PFSK-1 (cell line): ENCODE measurements around the gene NPY5R.

Source experiments
- FOXP2 ChIP-seq: optimal IDR thresholded peaks from 2 replicates; pipeline ENCODE3; 2011; ENCODE audit warnings: borderline replicate concordance, control low read depth, inconsistent platforms; ENCODE audit not compliant: insufficient read depth; ENCODE audit errors: extremely low read length, extremely low read depth
- POLR2AphosphoS5 ChIP-seq: IDR thresholded peaks from 2 replicates; pipeline ENCODE4 v1.6.1; 2012; ENCODE audit warnings: low read depth, mild to moderate bottlenecking, control low read depth, low read length, moderate library complexity
- SIN3A ChIP-seq: IDR thresholded peaks from 2 replicates; pipeline ENCODE4 v1.6.1; 2012; ENCODE audit warnings: mild to moderate bottlenecking, low read length, moderate library complexity, borderline replicate concordance; ENCODE audit not compliant: insufficient read depth
- TAF1 ChIP-seq: IDR thresholded peaks from 2 replicates; pipeline ENCODE4 v1.6.1; 2012; ENCODE audit warnings: low read length, control low read depth, borderline replicate concordance; ENCODE audit not compliant: insufficient read depth
- TF ChIP-seq, protein P1 (sequence below), 2 experiments: IDR thresholded peaks; 2 replicates each; pipeline versions ENCODE4 v1.6.1 to v1.8.0; 2011 to 2012; ENCODE audit warnings: low read depth in 2 of 2, low read length in 2 of 2, control low read depth in 1 of 2, inconsistent platforms in 1 of 2, mild to moderate bottlenecking in 1 of 2, moderate library complexity in 1 of 2; ENCODE audit not compliant: insufficient read depth in 1 of 2

Gene NPY5R

DNA sequence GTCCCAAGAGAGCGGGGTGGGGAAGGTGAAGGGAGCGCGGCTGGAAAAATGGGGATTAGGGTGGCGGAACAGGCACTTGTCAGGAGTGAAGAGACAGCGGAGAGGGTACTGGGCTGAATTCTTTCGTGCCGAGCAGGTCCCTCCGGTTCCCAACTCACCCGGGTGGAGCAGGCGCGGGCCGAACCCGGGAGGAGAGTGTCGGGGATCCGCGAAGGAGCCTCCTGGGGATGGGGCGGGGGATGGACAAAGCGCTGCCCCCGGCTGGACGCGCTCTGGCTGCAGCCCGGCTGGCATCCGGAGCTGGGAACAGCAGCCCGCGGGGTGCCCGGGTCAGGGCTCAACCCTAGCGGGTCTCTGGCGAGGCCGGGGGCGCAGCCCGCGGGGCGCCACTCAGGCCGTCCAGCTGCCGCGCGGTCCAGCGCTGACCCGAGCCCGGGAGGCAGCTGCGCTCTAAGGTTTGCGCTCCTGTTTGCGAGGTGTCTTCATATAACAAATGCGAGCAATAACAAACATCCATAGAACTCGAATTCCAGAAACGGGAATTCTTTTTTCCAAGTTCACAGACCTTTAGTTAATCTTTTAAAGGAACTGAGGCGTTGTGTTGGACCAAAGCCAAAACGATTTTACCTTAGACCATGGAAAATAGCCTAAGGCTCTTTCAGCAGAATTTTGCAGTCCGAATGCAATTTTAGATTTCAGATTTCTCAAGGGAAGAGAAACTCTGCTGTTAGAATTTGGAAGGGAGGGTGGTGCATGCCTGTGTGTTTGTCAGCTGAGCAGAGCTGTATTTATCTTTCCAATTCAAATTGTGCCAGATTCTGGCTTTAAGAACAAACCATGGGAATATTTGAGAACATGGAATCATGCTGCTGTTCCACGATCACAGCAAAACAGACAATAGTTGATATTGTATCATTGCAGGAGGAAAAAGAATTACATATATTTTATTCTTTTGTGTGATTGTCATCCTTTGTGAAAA, 744 bp downstream of the NPY5R start:
- TF ChIP-seq, protein P1, sequence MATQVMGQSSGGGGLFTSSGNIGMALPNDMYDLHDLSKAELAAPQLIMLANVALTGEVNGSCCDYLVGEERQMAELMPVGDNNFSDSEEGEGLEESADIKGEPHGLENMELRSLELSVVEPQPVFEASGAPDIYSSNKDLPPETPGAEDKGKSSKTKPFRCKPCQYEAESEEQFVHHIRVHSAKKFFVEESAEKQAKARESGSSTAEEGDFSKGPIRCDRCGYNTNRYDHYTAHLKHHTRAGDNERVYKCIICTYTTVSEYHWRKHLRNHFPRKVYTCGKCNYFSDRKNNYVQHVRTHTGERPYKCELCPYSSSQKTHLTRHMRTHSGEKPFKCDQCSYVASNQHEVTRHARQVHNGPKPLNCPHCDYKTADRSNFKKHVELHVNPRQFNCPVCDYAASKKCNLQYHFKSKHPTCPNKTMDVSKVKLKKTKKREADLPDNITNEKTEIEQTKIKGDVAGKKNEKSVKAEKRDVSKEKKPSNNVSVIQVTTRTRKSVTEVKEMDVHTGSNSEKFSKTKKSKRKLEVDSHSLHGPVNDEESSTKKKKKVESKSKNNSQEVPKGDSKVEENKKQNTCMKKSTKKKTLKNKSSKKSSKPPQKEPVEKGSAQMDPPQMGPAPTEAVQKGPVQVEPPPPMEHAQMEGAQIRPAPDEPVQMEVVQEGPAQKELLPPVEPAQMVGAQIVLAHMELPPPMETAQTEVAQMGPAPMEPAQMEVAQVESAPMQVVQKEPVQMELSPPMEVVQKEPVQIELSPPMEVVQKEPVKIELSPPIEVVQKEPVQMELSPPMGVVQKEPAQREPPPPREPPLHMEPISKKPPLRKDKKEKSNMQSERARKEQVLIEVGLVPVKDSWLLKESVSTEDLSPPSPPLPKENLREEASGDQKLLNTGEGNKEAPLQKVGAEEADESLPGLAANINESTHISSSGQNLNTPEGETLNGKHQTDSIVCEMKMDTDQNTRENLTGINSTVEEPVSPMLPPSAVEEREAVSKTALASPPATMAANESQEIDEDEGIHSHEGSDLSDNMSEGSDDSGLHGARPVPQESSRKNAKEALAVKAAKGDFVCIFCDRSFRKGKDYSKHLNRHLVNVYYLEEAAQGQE (IDR thresholded peaks at IDR 0.05; ENCODE audit: insufficient read depth in 1 of 2, low read depth in 2 of 2, low read length in 2 of 2) = no peak

DNA sequence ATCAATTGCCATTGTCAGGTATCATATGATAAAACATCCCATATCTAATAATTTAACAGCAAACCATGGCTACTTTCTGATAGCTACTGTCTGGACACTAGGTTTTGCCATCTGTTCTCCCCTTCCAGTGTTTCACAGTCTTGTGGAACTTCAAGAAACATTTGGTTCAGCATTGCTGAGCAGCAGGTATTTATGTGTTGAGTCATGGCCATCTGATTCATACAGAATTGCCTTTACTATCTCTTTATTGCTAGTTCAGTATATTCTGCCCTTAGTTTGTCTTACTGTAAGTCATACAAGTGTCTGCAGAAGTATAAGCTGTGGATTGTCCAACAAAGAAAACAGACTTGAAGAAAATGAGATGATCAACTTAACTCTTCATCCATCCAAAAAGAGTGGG, 7.0 kb downstream of the NPY5R start:
- TF ChIP-seq TAF1 (no peak), SIN3A (no peak), POLR2AphosphoS5 (no peak), FOXP2 (no peak)
- TF ChIP-seq, protein P1 (IDR thresholded peaks at IDR 0.05; ENCODE audit: insufficient read depth in 1 of 2, low read depth in 2 of 2, low read length in 2 of 2) = no peak

DNA sequence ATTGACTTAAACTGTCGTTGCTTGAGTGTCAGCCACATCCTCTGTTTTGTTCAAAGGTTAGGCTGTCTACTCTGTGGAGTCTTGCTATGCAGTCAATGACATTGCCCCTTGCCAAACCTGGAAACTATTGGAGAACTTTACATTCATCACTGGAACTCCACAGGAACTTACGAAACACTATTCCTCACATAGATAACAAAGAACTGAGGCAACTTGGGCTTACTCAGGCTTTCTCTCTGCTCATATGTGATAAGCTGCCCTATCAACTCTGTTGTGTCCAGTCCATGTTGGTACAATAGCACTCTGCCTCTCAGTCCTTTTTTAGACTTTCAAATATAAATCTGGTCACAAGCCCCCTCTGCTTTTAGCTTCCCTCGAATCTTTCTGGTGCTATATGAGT, 9.4 kb downstream of the NPY5R start:
- TF ChIP-seq POLR2AphosphoS5 (no peak), FOXP2 (no peak), TAF1 (no peak), SIN3A (no peak)
- TF ChIP-seq, protein P1 (IDR thresholded peaks at IDR 0.05; ENCODE audit: insufficient read depth in 1 of 2, low read depth in 2 of 2, low read length in 2 of 2) = no peak

DNA sequence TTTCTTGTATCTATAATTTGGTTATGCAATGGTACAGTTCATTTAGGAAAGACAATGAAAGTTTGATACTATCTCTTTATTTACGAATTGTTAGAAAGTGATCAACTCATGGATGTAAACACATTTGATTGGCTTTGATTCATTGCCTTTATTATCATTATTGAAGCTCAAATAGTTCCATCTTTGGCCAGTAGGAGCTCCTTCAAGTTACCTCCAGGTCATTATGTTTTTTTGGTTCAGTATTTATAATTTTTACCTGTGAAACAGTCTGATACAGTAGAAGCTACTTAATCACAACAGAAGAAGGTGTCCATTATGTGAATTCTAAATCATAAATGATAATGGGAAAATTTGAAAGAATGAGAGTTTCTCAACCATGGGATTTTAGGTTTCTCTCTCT, 12.4 kb downstream of the NPY5R start:
- TF ChIP-seq, protein P1 (IDR thresholded peaks at IDR 0.05; ENCODE audit: insufficient read depth in 1 of 2, low read depth in 2 of 2, low read length in 2 of 2) = no peak
- TF ChIP-seq FOXP2 (no peak), SIN3A (no peak), TAF1 (no peak), POLR2AphosphoS5 (no peak)

DNA sequence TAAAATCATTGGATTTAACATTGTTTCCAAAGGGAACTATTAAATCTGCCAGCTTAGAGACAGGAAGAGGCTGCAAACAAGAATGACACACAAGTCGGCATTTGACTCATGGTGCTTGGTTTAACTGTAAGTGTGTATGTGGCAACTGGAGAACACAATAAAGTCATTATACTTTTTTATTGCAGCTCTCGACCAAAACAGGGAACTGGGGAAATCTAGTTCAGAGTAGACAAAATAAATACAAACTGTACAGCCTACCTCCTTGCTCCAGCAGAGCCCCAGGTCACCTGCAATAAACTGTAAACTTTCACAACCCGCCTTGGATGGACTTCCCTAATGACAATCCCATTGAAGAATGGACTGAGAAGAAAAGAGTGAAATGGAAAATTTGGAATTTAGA, 24.0 kb downstream of the NPY5R start:
- TF ChIP-seq SIN3A = no peak
